NCI-H2029 (cell line): ENCODE results near the gene WWC2.

Source experiments
- DNase-seq: peaks from one replicate; lab custom pipeline; 2025; lab: John Stamatoyannopoulos, UW

WWC2 gene

DNA sequence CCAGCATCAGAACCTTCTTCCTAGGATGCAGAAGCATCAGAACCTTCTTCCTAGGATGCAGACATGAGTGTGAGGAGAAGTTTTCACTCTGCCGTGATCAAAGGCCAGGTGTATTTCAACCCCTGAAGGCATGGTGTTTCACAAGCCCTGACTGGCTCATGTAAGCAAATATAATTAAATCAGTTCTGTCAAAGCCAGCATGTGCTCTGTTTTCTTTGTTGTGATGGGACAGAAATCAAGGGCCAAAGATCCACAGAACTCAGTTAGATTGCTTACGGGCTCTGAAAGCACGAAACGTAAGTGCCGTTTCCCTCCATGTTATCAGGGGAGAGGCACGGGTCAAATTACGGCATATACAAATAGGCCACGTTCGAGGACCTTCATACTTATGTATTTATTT lies 255.2 kb downstream of the WWC2 start:
- DNase-seq = peak; percentile 16

DNA sequence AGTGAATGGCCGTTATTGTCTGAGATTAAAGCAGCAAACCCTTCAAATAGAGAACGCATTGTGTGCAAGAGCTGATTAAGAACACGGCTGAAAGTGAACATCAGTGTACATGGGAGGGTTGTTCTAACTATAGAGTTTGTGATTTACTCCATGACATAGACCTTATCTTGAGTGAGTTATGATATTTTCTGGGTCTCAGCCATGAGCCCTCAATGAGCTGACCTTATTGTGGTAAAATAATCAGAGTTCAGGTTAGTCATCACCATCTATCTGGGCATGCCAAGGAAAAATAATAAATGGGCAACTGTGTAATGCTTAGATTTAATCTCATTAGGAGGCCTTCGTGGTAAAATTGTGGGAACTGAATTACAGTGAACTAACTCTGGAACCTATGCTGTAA lies 256.3 kb downstream of the WWC2 start:
- no peak for DNase-seq

DNA sequence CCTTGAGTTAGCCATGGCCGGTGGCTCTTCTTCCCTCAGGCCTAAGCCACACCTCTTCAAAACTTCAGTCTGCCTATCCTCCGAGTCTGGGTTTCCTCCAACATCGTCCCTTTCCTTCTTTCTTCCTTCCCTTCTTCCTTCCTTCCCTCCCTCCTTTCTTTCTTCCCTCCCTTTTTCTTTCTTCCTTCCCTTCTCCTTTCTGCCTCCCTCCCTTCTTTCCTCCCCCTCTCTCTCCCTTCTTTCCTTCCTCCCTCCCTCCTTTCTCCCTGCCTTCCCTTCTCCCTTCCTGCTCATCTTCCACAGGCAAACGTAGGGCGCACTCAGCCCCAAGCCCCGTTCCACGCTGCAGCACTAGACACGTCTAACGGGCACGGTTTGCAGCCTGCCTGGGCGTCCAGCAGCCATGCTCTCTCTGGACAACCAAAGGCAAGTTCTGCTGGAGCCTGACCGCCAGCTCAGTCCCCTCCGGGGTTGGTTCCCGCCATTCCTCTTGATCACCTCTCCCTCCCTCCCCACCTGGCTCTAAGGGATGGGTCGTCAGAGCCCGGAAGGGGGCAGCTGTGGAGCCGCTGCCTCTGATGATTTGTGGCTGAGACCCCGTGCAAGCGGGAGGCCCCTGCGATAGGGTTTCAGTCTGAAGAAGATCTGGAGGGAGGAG lies 257.2 kb downstream of the WWC2 start:
- no peak for DNase-seq

DNA sequence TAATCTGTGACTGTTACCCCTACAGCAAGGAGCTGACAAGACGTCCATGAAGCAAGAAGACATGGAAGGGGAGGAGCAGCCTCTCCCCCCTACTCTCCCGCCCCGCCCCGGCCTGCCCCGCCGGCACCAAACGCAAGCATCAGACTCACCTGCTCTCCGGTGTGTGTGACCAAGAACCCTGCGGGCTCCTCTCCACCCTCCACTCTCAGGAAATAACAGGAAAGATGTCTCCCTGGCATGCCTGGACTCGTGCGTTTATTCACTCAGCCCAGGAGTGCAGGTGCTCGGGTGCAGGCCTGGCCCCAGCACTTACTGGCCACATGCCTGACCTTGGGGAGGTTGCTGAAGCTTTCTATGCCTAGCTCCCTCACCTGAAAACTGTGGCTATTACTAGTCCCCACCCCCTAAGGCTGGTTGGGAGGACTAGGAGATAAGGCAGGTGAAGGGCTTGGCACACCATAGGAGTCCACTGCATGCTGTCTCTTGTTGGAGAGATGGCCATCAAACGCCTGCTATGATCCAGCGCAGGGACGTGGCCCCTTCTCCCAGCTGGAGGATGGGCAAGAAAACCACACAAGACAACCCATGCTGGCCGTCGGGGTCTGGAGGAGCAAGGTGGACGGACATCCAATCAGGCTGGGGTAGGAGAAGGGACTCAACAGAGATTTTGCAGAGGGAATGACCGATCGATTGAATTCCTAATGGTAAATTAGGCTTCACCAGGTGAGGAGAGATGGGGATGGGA lies 258.0 kb downstream of the WWC2 start:
- DNase-seq = no peak

DNA sequence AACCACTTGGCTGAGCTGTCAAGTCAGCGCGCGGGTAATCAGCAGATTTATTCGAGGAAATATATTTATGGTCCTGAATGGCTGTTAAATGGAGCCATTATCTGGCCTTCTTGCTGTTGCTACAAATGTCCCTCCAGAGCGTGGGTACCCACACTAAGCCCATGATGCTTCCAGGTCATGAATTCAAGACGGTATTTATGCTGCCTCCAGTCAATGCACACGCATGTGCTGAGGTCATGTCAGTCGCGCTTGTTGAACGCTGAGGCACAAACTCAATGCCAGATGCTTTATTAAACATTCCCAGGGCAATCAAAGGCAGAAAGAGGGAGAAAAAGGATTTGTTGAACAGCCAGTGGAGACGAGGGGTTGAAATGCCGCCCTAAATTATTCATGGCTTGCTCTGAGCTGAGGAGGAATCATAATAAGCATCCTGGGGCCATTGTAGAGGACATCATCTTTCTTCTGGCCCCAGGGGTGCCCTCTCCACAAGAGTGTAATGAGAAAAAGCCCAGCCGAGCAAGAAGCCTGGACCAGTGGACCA lies 259.2 kb downstream of the WWC2 start:
- no peak for DNase-seq

DNA sequence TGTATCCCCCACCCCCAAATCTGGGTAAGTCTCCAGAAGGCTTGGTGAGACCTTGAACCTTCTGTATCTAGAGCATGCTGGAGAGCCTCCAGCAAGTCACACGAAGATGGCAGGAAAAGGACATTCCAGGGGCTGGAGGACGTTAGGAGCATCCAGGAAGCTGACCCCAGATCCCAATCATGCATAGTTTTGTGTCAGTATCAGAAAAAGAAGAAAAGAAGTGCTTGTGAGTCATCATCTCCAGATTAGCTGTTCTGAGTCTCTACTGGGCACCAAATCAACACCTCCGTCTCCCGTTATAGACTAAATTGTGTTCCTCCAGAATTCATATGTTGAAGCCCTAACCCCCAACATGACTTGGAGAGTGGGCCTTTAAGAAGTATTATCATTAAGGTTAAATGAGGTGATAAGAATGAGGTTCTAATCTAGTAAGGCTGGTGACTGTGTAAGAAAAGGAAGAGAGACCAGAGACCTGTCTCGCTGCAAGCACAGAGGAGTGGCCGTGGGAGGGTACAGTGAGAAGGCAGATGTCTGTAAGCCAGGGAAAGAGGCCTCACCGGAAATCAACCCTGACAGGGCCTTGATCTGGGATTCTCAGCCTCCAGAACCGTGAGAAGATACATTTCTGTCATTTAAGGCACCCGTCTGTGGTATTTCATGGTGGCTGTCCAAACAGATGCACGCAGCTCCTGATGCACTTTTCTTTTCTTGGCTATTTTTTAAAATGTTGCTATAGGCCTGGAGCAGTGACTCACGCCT lies 261.3 kb downstream of the WWC2 start:
- DNase-seq = no peak

DNA sequence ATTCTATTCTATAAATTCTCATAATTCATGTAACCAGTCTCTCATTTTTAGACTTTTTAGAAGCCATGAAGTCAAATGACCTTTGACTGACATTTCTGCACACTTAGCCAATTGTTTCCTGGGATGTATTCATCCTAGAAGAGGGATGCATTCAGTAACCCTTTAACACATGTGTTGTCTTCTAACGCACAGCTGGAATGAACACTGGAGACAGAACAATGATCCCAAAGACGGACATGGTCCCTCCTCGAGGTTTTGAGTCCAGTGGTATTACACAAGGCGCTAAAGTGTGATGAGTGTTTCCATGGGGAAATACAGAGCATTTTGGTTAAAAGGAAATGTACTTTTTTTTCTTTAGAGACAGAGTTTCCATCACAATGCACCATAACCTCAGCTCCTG lies 263.0 kb downstream of the WWC2 start:
- no peak for DNase-seq

DNA sequence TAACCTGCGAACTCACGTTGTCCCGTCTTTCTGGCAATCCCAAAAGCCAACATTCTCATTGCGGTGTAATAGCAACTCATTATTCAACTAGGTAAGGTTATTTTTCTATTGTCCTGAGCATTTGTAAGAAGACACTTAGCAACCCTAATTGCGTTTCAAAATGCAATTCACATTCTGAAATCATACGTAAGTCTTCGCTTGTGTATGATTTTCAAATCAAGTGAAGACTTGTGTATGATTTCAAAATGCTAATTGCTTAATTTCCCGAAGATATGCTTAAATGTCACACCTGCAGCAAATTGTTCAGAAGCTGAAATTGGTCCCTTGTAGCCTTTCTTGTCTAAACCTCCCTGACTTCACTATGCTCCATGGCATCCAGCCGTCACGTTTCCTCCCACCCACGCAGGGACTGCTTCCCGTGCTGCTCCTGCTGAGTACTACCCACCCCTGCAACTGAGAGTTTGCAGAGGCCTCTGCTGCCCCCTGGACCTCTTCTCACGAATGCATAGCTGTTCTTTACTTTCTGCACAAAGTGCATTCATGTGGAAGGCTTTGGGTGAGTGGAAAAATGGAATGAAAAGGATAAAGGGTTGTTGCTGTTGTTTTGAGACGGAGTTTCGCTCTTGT lies 264.0 kb downstream of the WWC2 start:
- no peak for DNase-seq

DNA sequence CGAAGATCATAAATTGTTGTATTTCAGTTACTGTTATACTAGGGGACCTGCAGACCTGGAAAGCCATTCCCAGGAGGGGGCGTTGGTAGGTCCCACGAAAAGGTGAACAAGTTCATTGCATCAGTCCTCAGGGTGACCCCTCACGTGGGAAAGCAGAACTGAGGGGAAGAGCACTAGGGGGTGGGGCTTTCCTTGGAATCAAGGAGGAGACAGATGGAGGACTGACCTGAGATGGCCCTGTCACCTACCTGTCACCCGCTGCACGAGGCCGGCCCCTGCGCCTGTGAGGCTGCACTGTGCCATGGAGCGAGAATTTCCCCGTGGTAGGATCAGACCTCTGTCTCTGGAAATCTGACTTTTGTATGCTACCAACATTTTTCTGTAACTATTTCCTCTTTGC lies 265.0 kb downstream of the WWC2 start:
- no peak for DNase-seq

DNA sequence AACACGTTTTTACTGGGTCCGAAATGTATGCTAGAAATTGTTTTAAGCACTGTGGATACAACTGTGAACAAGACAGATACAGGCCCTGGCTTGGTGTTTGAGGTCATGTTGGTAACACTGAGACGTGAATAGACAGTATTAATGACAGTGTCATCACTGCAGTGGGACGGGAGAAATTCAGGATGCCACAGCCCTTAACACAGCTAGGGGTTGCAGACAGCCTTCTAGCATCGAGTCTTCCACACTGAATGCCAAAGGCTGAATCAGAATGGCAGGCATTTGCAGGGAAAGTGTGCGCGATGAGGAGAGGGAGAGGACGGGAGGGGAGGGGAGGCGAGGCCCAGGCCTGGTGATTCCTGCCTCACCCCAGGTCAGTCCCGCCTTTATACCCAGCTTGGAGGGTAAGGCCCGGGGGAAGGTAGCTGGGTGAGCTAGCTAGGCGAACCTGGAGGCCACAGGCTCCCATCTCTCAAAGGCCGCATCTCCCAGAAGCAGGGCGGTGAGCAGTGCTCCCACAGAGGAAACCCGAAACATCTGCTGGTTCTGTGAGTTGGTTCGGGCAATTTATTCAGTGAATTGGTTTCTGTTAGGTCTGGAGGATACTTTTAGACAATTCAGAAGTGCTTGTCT lies 267.3 kb downstream of the WWC2 start:
- no peak for DNase-seq

DNA sequence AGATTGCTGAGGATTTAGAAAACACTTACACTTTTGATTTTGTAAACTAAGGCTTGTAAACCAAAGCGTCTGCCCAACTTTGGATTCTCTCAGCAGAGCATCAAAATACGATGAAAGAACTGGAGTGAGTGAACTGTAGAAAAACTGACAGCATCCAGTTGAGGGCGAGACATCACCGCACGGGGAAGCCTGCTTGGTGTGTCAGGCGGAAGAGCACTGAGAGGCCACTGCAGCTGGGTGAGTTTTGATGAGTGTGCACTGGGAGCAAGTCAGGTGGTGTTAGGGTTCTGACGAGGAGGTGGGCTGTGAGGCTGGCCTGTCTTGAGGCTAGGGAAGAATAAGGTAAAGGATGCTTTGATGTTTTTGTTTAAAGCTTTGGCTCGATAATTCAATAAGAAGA lies 270.0 kb downstream of the WWC2 start:
- DNase-seq = no peak
